HFFc6 (cell line): ENCODE data around the gene URB2. TPM values are rescaled to one million over a fixed set of nuclear protein-coding genes. Genes with fewer than 3 reads are reported as not detected.

Source experiments
- DNase-seq: peaks from one replicate; pipeline ENCODE4 v3.0.0-alpha.2; 2018
- H3K27ac Mint-ChIP-seq: 2 replicates; pipeline ENCODE4 v1.8.0; 2020; ENCODE audit warnings: mild to moderate bottlenecking, mixed read lengths
- H3K27me3 Mint-ChIP-seq: 2 replicates; pipeline ENCODE4 v1.8.0; 2021; ENCODE audit warnings: mild to moderate bottlenecking, moderate library complexity, mixed read lengths; ENCODE audit not compliant: insufficient read depth
- H3K36me3 Mint-ChIP-seq: 2 replicates; pipeline ENCODE4 v1.8.0; 2021; ENCODE audit warnings: low read depth, mixed read lengths
- H3K4me1 Mint-ChIP-seq: 2 replicates; pipeline ENCODE4 v1.8.0; 2020; ENCODE audit warnings: low read depth, mixed read lengths
- H3K4me3 Mint-ChIP-seq: 2 replicates; pipeline ENCODE4 v1.8.0; 2020; ENCODE audit warnings: mild to moderate bottlenecking, moderate library complexity, mixed read lengths
- H3K9me3 Mint-ChIP-seq: 2 replicates; pipeline ENCODE4 v1.8.0; 2020; ENCODE audit warnings: mild to moderate bottlenecking, mixed read lengths
- total RNA-seq, 6 experiments: library from RNA; stranded (reverse); fragmentation: NEBNext Ultra II Directional; extraction: Animal tissue kit (Norgen Biotek cat#: 25700); gene quantifications; 2 replicates in 1 of 6; 3 replicates in 5 of 6; pipeline ENCODE4 v1.2.3, GENCODE V29; 2021
- TF ChIP-seq, protein P1 (sequence below): fragments of 200-600 bp; sonication (generic); IDR thresholded peaks from 2 replicates; pipeline ENCODE4 v1.5.0; 2021; ENCODE audit warnings: antibody characterized with exemption, mild to moderate bottlenecking

URB2 gene
- total RNA-seq, 6 experiments from 2014 or later = 8.8 to 12.6 (median 9.8) TPM

GRCh38 chr1:229627003-229627402 lies 956 bp downstream of the URB2 start:
- Mint-ChIP-seq H3K27me3 (no peaks in the 10 kb centered on the region), H3K4me1 (peaks cover 58% of the 10 kb centered on the region), H3K9me3 (no peaks in the 10 kb centered on the region), H3K36me3 (peaks cover 9% of the 10 kb centered on the region), H3K4me3 (peak overlapping the region; percentile 98), H3K27ac (peak overlapping the region; percentile 91; the same call in 1 of the 2 replicates)
- DNase-seq = no peak
- TF ChIP-seq, protein P1, sequence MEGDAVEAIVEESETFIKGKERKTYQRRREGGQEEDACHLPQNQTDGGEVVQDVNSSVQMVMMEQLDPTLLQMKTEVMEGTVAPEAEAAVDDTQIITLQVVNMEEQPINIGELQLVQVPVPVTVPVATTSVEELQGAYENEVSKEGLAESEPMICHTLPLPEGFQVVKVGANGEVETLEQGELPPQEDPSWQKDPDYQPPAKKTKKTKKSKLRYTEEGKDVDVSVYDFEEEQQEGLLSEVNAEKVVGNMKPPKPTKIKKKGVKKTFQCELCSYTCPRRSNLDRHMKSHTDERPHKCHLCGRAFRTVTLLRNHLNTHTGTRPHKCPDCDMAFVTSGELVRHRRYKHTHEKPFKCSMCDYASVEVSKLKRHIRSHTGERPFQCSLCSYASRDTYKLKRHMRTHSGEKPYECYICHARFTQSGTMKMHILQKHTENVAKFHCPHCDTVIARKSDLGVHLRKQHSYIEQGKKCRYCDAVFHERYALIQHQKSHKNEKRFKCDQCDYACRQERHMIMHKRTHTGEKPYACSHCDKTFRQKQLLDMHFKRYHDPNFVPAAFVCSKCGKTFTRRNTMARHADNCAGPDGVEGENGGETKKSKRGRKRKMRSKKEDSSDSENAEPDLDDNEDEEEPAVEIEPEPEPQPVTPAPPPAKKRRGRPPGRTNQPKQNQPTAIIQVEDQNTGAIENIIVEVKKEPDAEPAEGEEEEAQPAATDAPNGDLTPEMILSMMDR = no peak

DNA sequence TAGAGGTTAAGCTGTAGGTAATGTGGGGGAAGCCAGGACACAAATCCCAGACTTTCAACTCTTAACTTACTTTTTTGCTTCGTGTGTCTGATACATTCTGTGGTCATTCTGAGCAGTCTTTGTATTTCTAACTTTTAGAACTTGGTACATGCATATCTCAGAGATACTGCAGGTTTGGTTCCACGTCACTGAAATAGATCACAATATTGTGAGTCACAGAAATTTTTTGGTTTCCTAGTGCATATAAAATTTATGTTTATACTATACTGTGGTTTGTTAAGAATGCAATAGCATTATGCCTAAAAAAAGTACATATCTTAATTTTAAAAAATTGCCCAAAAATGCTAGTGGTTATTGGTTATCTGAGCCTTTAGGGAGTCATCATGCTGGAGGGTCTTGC lies 3.2 kb downstream of the URB2 start:
- TF ChIP-seq, protein P1 = no peak
- DNase-seq = peak; percentile 58
- peak overlapping the region; percentile 69 for H3K27ac Mint-ChIP-seq

DNA sequence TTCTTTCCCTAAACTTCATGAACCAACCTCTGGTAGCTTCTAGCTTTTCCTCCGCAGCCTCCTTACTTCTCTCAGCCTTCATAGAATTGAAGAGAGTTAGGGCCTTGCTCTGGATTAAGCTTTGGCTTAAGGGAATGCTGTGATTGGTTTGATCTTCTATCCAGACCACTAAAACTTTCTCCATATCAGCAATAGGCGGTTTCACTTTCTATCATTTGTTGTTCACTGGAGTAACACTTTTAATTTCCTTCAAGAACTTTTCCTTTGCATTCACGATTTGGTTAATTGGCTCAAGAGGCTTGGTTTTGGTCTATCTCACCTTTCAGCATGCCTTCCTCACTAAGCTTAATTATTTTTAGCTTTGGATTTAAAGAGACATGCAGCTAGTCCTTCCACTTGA lies 5.1 kb downstream of the URB2 start:
- Mint-ChIP-seq H3K4me3 (no peak overlapping the region), H3K27me3 (peaks cover 1% of the 10 kb centered on the region; the same call in 1 of the 2 replicates), H3K36me3 (peaks cover 22% of the 10 kb centered on the region), H3K4me1 (peaks cover 32% of the 10 kb centered on the region), H3K27ac (no peak overlapping the region), H3K9me3 (no peaks in the 10 kb centered on the region)
- DNase-seq = no peak
- TF ChIP-seq, protein P1 = no peak

More for the DNA sequence above, 3.2 kb downstream of the URB2 start:
- H3K36me3 Mint-ChIP-seq = peaks cover 10% of the 10 kb centered on the region; the same call in 1 of the 2 replicates
- H3K4me3 Mint-ChIP-seq = peak overlapping the region; percentile 67
- H3K27me3 Mint-ChIP-seq = no peaks in the 10 kb centered on the region
- H3K4me1 Mint-ChIP-seq = peaks cover 40% of the 10 kb centered on the region
- no peaks in the 10 kb centered on the region for H3K9me3 Mint-ChIP-seq

DNA sequence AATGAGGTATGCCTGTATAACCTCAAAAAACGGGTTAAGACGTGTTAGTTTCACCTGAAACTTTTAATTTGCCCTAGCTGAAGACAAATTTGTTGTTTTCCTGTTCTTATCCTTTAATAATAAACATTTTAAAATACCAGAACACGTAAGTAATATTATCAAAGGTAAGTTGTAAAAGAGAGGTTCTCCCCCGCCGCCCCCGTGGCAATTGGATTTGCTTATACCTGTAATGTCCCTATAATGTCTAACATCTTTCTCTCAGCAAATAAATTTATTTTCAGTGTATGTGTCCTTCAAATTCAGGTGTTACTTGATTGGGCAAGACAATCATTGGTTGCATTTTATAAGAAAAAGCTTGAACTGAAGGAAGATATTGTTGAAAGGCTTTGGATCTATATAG lies 5.9 kb downstream of the URB2 start:
- Mint-ChIP-seq H3K27me3 (peaks cover 1% of the 10 kb centered on the region; the same call in 1 of the 2 replicates), H3K27ac (no peak overlapping the region), H3K4me3 (no peak overlapping the region), H3K4me1 (peaks cover 29% of the 10 kb centered on the region), H3K9me3 (no peaks in the 10 kb centered on the region), H3K36me3 (peaks cover 24% of the 10 kb centered on the region)
- DNase-seq = no peak
- TF ChIP-seq, protein P1 = no peak

DNA sequence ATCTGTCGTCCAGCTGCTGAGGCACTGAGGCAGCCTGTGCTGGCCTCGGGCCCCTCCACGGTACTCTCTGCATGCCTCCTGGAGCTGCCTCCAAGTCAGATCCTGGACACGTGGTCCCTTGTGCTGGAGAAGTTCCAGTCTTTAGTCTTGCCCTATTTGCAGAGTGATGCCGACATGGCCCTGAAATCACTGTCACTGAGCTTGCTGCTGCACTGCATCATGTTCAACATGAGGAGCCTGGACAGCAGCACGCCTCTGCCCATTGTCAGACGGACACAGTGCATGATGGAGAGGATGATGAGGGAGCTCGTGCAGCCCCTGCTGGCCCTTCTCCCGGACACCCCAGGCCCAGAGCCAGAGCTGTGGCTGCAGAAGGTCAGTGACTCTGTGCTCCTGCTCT lies 10.0 kb downstream of the URB2 start:
- Mint-ChIP-seq H3K4me1 (no peaks in the 10 kb centered on the region), H3K27ac (no peak overlapping the region), H3K4me3 (no peak overlapping the region), H3K9me3 (no peaks in the 10 kb centered on the region), H3K27me3 (peaks cover 1% of the 10 kb centered on the region; the same call in 1 of the 2 replicates), H3K36me3 (peaks cover 25% of the 10 kb centered on the region)
- TF ChIP-seq, protein P1 = no peak
- no peak for DNase-seq

DNA sequence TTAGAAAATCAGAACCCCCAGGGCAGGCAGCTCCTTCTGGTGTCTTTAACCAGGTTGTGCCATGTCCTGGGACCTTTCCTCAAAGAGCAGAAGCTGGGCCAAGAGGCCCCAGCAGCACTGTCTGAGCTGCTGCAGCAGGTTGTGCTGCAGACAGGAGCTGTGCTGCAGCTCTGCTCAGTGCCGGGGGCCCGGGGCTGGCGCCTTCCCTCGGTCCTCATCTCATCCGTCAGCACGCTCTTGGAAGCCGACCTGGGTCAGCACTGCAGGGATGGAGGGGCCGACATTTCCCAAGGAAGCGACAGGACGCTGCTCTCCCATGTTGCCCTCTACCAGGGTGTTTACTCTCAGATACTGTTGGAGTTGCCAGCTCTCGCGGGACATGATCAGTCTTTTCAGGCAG lies 11.7 kb downstream of the URB2 start:
- H3K27ac Mint-ChIP-seq = no peak overlapping the region
- peaks cover 25% of the 10 kb centered on the region for H3K36me3 Mint-ChIP-seq
- no peak for DNase-seq
- H3K4me1 Mint-ChIP-seq = no peaks in the 10 kb centered on the region
- H3K4me3 Mint-ChIP-seq = no peak overlapping the region
- no peaks in the 10 kb centered on the region for H3K9me3 Mint-ChIP-seq
- H3K27me3 Mint-ChIP-seq = peaks cover 1% of the 10 kb centered on the region; the same call in 1 of the 2 replicates
- TF ChIP-seq, protein P1 = no peak
